CD14-positive monocyte (primary cell): Measurements from ENCODE around the gene GPD1L. TPM values are rescaled to one million over a fixed set of nuclear protein-coding genes. Genes with fewer than 3 reads are reported as not detected.

Experiments used
- DNase-seq, 3 donors: peaks; one replicate each; pipeline ENCODE4 v3.0.0-alpha.2; 2011 to 2022
- H2AFZ ChIP-seq: 2 replicates; pipeline ENCODE4 v1.6.0; 2012; ENCODE audit warnings: mild to moderate bottlenecking, low read depth, low read length, inconsistent platforms; ENCODE audit not compliant: insufficient read depth, poor library complexity, severe bottlenecking
- H3K27ac ChIP-seq, 2 donors: 1 replicate in 1 of 2; 2 replicates in 1 of 2; pipeline ENCODE4 v1.5.1; 2012 to 2013; ENCODE audit warnings: low read length in 2 of 2, control low read depth in 1 of 2, inconsistent platforms in 1 of 2, low read depth in 1 of 2, mild to moderate bottlenecking in 1 of 2
- H3K27me3 ChIP-seq, 2 donors: one replicate each; pipeline versions ENCODE4 v1.6.0 to v1.6.1; 2011 to 2013; ENCODE audit warnings: low read length in 2 of 2; ENCODE audit not compliant: control insufficient read depth in 2 of 2, insufficient read depth in 2 of 2
- H3K36me3 ChIP-seq, 2 donors: replicated peaks in 1 of 2; 1 replicate in 1 of 2; 2 replicates in 1 of 2; pipeline versions ENCODE4 v1.5.1 to v1.6.1; 2012 to 2013; ENCODE audit warnings: low read length in 2 of 2, control low read depth in 1 of 2, inconsistent platforms in 1 of 2, mild to moderate bottlenecking in 1 of 2; ENCODE audit not compliant: insufficient read depth in 2 of 2, control insufficient read depth in 1 of 2
- H3K4me1 ChIP-seq, 2 donors: 1 replicate in 1 of 2; 2 replicates in 1 of 2; pipeline versions ENCODE4 v1.5.1 to v1.6.1; 2012 to 2013; ENCODE audit warnings: low read length in 2 of 2, control low read depth in 1 of 2, inconsistent platforms in 1 of 2, mild to moderate bottlenecking in 1 of 2, moderate library complexity in 1 of 2; ENCODE audit not compliant: insufficient read depth in 2 of 2, control insufficient read depth in 1 of 2
- H3K4me2 ChIP-seq: replicated peaks from 2 replicates; pipeline ENCODE3; 2012; ENCODE audit warnings: low read length, moderate library complexity, mild to moderate bottlenecking; ENCODE audit not compliant: poor library complexity, severe bottlenecking; ENCODE audit errors: extremely low read depth
- H3K4me3 ChIP-seq, 3 experiments: fragments of 200-600 bp in 1 of 3; sonication (generic) in 1 of 3; replicated peaks in 1 of 3; 1 replicate in 2 of 3; 2 replicates in 1 of 3; pipeline ENCODE4 v1.5.1; 2011 to 2013; ENCODE audit warnings: low read length in 3 of 3, mild to moderate bottlenecking in 3 of 3, control low read depth in 2 of 3, low read depth in 2 of 3, inconsistent platforms in 1 of 3, moderate library complexity in 1 of 3
- H3K79me2 ChIP-seq: 2 replicates; pipeline ENCODE4 v1.6.0; 2012; ENCODE audit warnings: mild to moderate bottlenecking, control low read depth, inconsistent platforms, low read length, moderate library complexity; ENCODE audit not compliant: insufficient read depth
- H3K9ac ChIP-seq: 2 replicates; pipeline ENCODE4 v1.6.0; 2017; ENCODE audit warnings: low read length, mild to moderate bottlenecking; ENCODE audit not compliant: insufficient read depth, poor library complexity, severe bottlenecking
- H3K9me3 ChIP-seq, 2 donors: replicated peaks in 1 of 2; 1 replicate in 1 of 2; 2 replicates in 1 of 2; pipeline versions ENCODE4 v1.5.1 to v1.6.1; 2012 to 2013; ENCODE audit warnings: low read length in 2 of 2, control low read depth in 1 of 2; ENCODE audit not compliant: control insufficient read depth in 1 of 2, insufficient read depth in 1 of 2
- H4K20me1 ChIP-seq: 2 replicates; pipeline ENCODE4 v1.6.0; 2012; ENCODE audit warnings: mild to moderate bottlenecking, low read length, control low read depth, moderate library complexity; ENCODE audit not compliant: insufficient read depth
- H3K27ac Mint-ChIP-seq, 7 donors: one replicate each; pipeline ENCODE4 v1.8.0; 2020; ENCODE audit warnings: mild to moderate bottlenecking in 7 of 7, mixed read lengths in 7 of 7, moderate library complexity in 6 of 7, inconsistent platforms in 2 of 7
- H3K27me3 Mint-ChIP-seq, 3 donors: one replicate each; pipeline ENCODE4 v1.8.0; 2021 to 2022; ENCODE audit warnings: low read depth in 3 of 3, mild to moderate bottlenecking in 3 of 3, mixed read lengths in 3 of 3, moderate library complexity in 3 of 3, inconsistent platforms in 1 of 3
- H3K36me3 Mint-ChIP-seq, 2 donors: one replicate each; pipeline ENCODE4 v1.8.0; 2020; ENCODE audit warnings: mixed read lengths in 2 of 2, inconsistent platforms in 1 of 2, mild to moderate bottlenecking in 1 of 2
- H3K4me1 Mint-ChIP-seq: one replicate; pipeline ENCODE4 v1.8.0; 2020; ENCODE audit warnings: mild to moderate bottlenecking, mixed read lengths
- H3K4me3 Mint-ChIP-seq, 2 donors: one replicate each; pipeline ENCODE4 v1.8.0; 2020; ENCODE audit warnings: mild to moderate bottlenecking in 2 of 2, mixed read lengths in 2 of 2, moderate library complexity in 1 of 2
- H3K9me3 Mint-ChIP-seq, 7 donors: one replicate each; pipeline ENCODE4 v1.8.0; 2020 to 2022; ENCODE audit warnings: mixed read lengths in 7 of 7, mild to moderate bottlenecking in 6 of 7, moderate library complexity in 6 of 7, inconsistent platforms in 2 of 7
- CTCF ChIP-seq: fragments of 200-600 bp; IDR thresholded peaks from one replicate; pipeline ENCODE4 v1.8.0; 2022; ENCODE audit warnings: antibody characterized with exemption, mild to moderate bottlenecking
- WGBS: methylation state at CpG from one replicate; pipeline ENCODE4 v1.1.5; 2013; ENCODE audit warnings: missing lambda C conversion rate; ENCODE audit not compliant: insufficient coverage; 5-methylcytosine and 5-hydroxymethylcytosine counted together
- intact Hi-C, 2 donors: fragments of 100-400 bp; cut with micrococcal nuclease; formaldehyde crosslinking; loops; one replicate each; pipeline versions ENCODE4 v1.15.0 to v1.15.1; 2023
- polyA plus RNA-seq, 3 donors: library from polyadenylated mRNA; depleted of rRNA in 1 of 3; unstranded in 2 of 3; stranded (reverse) in 1 of 3; fragments of 300-500 nt in 2 of 3; fragments of >200 nt in 1 of 3; fragmentation: Illumina TruSeq in 2 of 3; gene quantifications; 1 replicate in 2 of 3; 2 replicates in 1 of 3; pipeline ENCODE4 v1.2.3, GENCODE V29; 2012 to 2021

The GPD1L gene
- polyA plus RNA-seq, 3 donors = 4.9 to 11.8 (median 10.2) TPM

- Histone ChIP-seq H3K4me1 (no peaks in the 10 kb centered on the region), H3K79me2 (no peaks in the 10 kb centered on the region), H3K36me3 (no peaks in the 10 kb centered on the region), H3K4me3 (no peak overlapping the region), H3K9ac (no peak overlapping the region), H3K9me3 (peaks cover 0 to 7% of the 10 kb centered on the region in 2 donors), H3K27ac (no peak overlapping the region), H3K4me2 (no peak overlapping the region), H4K20me1 (no peaks in the 10 kb centered on the region), H2AFZ (no peak overlapping the region), H3K27me3 (no peaks in the 10 kb centered on the region)
- Mint-ChIP-seq H3K9me3 (peaks cover 9 to 19% (median 13%) of the 10 kb centered on the region in 7 donors), H3K36me3 (no peaks in the 10 kb centered on the region), H3K27ac (no peak overlapping the region), H3K4me1 (peaks cover 4% of the 10 kb centered on the region), H3K4me3 (no peak overlapping the region), H3K27me3 (peaks cover 0 to 6% (median 3%) of the 10 kb centered on the region in 3 donors)
- no peak for DNase-seq
- intact Hi-C loops = no loop called here
- WGBS = no CpG with 5 or more reads among the region's 2 CpGs
- TF ChIP-seq CTCF = no peak
Observed at GRCh38 chr3:32084870-32085269, 21.6 kb upstream of the GPD1L start.

DNA sequence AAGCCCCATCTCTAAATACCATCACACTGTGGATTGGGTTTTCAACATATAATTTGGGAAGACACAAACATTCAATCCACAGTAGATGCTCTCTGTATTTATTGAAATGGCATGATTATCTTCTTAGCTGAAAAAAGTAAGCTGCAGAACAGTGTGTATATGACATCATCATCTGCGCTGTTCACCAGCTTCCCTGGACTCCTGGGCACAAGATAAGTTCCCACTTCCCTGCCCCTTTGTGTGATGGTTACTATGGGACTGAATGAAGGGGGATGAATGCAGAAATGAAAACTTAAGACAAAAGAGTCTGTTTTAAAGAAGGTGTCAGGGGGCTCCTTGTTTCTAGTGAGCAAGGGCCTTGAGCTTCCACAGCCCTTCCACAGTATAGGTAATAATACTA lies 20.0 kb upstream of the GPD1L start:
- intact Hi-C loops = no loop called here

More for the DNA sequence above, 20.0 kb upstream of the GPD1L start:
- Histone ChIP-seq H3K9me3 (peaks cover 0 to 7% of the 10 kb centered on the region in 2 donors), H3K4me1 (peaks cover 0 to 5% of the 10 kb centered on the region in 2 donors), H3K4me3 (no peak overlapping the region), H2AFZ (no peak overlapping the region), H3K27ac (no peak overlapping the region), H3K27me3 (no peaks in the 10 kb centered on the region), H3K79me2 (no peaks in the 10 kb centered on the region), H3K4me2 (no peak overlapping the region), H4K20me1 (no peaks in the 10 kb centered on the region), H3K9ac (no peak overlapping the region), H3K36me3 (no peaks in the 10 kb centered on the region)
- H3K9me3 Mint-ChIP-seq = peaks cover 9 to 22% (median 11%) of the 10 kb centered on the region in 7 donors
- H3K4me1 Mint-ChIP-seq = peaks cover 4% of the 10 kb centered on the region
- no peak for TF ChIP-seq CTCF
- DNase-seq = no peak
- H3K27ac Mint-ChIP-seq = no peak overlapping the region
- no peak overlapping the region for H3K4me3 Mint-ChIP-seq
- H3K36me3 Mint-ChIP-seq = no peaks in the 10 kb centered on the region
- no CpG with 5 or more reads among the region's 1 CpG for WGBS
- H3K27me3 Mint-ChIP-seq = peaks cover 0 to 8% (median 2%) of the 10 kb centered on the region in 3 donors
